ENCODE data around the gene SMARCD1.

GRCh38 chr12:50049254-50050118 is 35.7 kb upstream of the SMARCD1 start:
- TF ChIP-seq, protein P1, sequence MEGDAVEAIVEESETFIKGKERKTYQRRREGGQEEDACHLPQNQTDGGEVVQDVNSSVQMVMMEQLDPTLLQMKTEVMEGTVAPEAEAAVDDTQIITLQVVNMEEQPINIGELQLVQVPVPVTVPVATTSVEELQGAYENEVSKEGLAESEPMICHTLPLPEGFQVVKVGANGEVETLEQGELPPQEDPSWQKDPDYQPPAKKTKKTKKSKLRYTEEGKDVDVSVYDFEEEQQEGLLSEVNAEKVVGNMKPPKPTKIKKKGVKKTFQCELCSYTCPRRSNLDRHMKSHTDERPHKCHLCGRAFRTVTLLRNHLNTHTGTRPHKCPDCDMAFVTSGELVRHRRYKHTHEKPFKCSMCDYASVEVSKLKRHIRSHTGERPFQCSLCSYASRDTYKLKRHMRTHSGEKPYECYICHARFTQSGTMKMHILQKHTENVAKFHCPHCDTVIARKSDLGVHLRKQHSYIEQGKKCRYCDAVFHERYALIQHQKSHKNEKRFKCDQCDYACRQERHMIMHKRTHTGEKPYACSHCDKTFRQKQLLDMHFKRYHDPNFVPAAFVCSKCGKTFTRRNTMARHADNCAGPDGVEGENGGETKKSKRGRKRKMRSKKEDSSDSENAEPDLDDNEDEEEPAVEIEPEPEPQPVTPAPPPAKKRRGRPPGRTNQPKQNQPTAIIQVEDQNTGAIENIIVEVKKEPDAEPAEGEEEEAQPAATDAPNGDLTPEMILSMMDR (IDR thresholded peaks at IDR 0.05; ENCODE audit: poor library complexity): no peak
- TF ChIP-seq EZH2 (IDR thresholded peaks at IDR 0.05; ENCODE audit: borderline replicate concordance): no peak
- no peak for TF ChIP-seq EZH2phosphoT487 (IDR thresholded peaks at IDR 0.05; ENCODE audit: low read depth, severe bottlenecking, unreplicated experiment)
